ENCODE results near the gene PRM1.

Gene PRM1

DNA sequence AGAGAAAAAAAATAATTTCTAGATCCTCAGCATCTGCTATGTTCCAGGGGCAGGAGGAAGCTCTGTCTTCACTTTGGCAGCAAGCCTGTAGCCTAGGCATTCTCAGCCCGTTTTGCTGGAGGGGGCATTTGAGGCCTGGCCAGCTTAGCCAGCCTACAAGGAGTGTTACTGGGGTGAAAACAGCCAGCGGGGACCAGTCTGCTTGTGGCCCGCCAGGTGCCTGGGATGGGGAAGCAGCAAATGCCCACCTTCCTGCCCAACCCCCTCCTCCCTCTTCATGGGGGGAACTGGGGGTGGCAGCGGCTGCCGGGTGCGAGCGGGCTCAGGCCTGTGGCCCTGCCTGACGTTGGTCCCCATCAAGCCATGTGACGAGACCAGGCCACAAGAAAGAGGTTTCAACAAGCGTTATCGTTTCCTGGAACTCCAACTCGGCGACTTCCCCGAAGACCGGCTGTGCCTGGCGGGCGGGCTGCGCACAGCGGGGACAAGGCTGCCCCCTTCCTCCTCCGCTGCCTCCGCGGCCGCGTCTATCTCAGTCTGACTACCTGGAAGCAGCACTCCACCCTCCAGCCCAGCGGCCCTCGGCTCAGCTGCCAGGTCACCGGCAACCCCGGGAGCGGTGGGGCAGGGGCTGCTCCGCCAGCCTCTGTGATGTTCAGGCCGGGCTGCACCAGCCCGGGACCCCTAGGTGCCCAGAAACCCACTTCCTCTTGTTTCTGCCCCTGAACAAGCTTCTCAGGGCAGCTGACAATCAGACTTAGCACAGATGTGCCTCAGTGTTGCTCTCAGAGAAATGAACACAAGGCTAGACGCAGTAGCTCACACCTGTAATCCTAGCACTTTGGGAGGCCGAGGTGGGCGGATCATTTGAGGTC is 48.0 kb downstream of the PRM1 start:
- peak; percentile 95 for DNase-seq

DNA sequence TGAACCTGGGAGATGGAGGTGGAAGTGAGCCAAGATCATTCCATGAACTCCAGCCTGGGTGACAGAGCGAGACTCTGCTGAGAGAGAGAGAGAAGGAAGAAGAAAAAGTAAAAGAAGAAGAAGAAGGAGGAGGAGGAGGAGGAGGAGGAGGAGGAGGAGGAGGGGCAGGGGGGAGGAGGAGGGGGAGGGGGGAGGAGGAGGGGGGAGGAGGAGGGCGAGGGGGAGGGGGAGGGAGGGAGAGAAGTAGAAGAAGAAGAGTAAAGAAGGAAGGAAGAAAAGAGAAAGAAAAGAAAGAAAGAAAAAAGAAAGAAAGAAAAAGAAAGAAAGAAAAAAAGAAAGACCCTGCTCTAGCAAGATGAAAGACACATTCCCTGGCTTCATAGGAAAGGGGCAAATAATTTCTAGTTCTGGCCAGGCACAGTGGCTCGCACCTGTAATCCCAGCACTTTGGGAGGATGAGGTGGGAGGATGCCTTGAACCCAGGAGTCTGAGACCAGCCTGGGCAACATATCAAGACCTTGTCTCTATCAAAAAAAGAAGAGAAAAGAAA is 48.8 kb downstream of the PRM1 start:
- DNase-seq: no peak

DNA sequence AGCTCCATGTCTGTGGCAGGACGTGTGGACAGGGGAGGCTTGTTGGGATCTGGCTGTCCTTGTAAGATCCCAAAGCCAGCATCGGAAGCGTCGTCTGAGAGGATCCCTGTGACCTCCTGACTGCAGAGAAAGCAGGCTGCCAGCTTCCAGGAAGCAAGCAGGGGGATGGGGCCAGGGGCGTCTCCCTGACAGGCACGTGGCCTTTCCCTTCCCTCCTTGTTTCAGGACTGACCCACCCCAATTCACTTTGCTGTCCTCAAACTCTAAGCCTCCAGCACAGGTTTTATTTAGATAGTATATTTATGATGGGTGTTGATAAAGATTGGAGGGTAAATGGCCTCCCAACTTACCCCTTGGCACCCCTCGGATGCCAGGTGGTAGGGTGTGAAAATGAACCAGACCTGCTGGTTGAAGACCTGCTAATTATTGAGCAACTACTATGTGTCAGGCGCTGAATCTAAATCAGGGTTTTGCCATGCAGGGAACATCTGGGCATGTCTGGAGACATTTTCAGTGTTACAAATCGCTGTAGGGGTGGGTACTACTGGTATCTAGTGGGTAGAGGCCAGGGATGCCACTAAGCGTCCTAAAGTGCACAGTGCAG is 49.7 kb downstream of the PRM1 start:
- no peak for DNase-seq

Measured in stimulated activated CD8-positive, alpha-beta memory T cell treated with anti-CD3 and anti-CD28 coated beads, Interleukin-4, amount 100 ng/mL, for 48 hours (primary cell).